ENCODE measurements around the gene ISYNA1. TPM values are rescaled to one million over a fixed set of nuclear protein-coding genes. Genes with fewer than 3 reads are reported as not detected.

Gene ISYNA1
- total RNA-seq, 1 donor = 8.0 TPM

GRCh38 chr19:18475762-18476331 is 37.9 kb upstream of the ISYNA1 start:
- no peak overlapping the region for H2AFZ ChIP-seq (ENCODE audit: low read length)
- H3K9me3 ChIP-seq (ENCODE audit: low read depth, low read length) = no peaks in the 10 kb centered on the region
- DNase-seq (ENCODE audit: insufficient read length, low spot score, missing footprints) = peak; percentile 25
- TF ChIP-seq, protein P1, sequence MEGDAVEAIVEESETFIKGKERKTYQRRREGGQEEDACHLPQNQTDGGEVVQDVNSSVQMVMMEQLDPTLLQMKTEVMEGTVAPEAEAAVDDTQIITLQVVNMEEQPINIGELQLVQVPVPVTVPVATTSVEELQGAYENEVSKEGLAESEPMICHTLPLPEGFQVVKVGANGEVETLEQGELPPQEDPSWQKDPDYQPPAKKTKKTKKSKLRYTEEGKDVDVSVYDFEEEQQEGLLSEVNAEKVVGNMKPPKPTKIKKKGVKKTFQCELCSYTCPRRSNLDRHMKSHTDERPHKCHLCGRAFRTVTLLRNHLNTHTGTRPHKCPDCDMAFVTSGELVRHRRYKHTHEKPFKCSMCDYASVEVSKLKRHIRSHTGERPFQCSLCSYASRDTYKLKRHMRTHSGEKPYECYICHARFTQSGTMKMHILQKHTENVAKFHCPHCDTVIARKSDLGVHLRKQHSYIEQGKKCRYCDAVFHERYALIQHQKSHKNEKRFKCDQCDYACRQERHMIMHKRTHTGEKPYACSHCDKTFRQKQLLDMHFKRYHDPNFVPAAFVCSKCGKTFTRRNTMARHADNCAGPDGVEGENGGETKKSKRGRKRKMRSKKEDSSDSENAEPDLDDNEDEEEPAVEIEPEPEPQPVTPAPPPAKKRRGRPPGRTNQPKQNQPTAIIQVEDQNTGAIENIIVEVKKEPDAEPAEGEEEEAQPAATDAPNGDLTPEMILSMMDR (IDR thresholded peaks at IDR 0.05; ENCODE audit: extremely low read depth, low read depth, low read length) = no peak
- no peaks in the 10 kb centered on the region for H3K27me3 ChIP-seq (ENCODE audit: insufficient read depth, low read length)
- peaks cover 54% of the 10 kb centered on the region for H4K20me1 ChIP-seq (ENCODE audit: insufficient read depth, low read length)
- H3K4me1 ChIP-seq (ENCODE audit: insufficient read depth, low read length) = peaks cover 26% of the 10 kb centered on the region
- H3K36me3 ChIP-seq (ENCODE audit: insufficient read depth, low read length) = peaks cover 5% of the 10 kb centered on the region
- no peak overlapping the region for H3K4me2 ChIP-seq (ENCODE audit: insufficient read depth, low read length)
- no peak overlapping the region for H3K27ac ChIP-seq (ENCODE audit: low read depth, low read length)
- H3K79me2 ChIP-seq (ENCODE audit: insufficient read depth, low read length) = peaks cover 91% of the 10 kb centered on the region
- no peak overlapping the region for H3K4me3 ChIP-seq (ENCODE audit: insufficient read depth, low read length)

GRCh38 chr19:18475004-18475453 is 37.1 kb upstream of the ISYNA1 start:
- peaks cover 91% of the 10 kb centered on the region for H3K79me2 ChIP-seq (ENCODE audit: insufficient read depth, low read length)
- no peak overlapping the region for H3K27ac ChIP-seq (ENCODE audit: low read depth, low read length)
- no peaks in the 10 kb centered on the region for H3K9me3 ChIP-seq (ENCODE audit: low read depth, low read length)
- H3K4me2 ChIP-seq (ENCODE audit: insufficient read depth, low read length) = no peak overlapping the region
- H4K20me1 ChIP-seq (ENCODE audit: insufficient read depth, low read length) = peaks cover 59% of the 10 kb centered on the region
- H3K27me3 ChIP-seq (ENCODE audit: insufficient read depth, low read length) = no peaks in the 10 kb centered on the region
- H3K36me3 ChIP-seq (ENCODE audit: insufficient read depth, low read length) = peaks cover 10% of the 10 kb centered on the region
- no peak overlapping the region for H2AFZ ChIP-seq (ENCODE audit: low read length)
- peaks cover 17% of the 10 kb centered on the region for H3K4me1 ChIP-seq (ENCODE audit: insufficient read depth, low read length)
- H3K4me3 ChIP-seq (ENCODE audit: insufficient read depth, low read length) = no peak overlapping the region
- peak; percentile 78 for DNase-seq (ENCODE audit: insufficient read length, low spot score, missing footprints)
- TF ChIP-seq, protein P1 (IDR thresholded peaks at IDR 0.05; ENCODE audit: extremely low read depth, low read depth, low read length) = no peak

DNA sequence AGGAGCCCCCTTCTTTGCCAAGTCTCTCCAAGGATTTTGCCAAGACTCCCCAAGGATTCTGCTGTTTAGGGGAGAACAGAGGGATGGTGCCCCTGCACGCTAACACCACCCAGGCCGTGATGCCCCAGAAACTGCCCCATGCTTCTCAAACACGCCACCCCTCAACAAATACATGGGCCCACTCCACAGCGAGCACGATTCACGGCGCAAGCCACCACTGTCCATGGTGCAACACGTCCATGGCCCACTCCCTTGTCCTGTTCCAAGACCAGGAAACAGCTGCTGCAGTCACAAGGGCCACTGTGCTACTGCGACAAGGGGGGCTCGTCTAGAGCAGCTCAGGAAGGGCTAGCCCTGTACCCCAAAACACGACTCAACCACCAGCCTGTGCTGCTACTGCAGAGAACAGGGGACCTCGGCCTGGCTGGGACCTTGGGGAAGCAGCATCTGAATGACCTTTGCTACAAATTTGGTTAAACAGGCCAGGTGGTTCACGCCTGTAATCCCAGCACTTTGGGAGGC is 36.5 kb upstream of the ISYNA1 start:
- no peaks in the 10 kb centered on the region for H3K27me3 ChIP-seq (ENCODE audit: insufficient read depth, low read length)
- no peak overlapping the region for H3K4me3 ChIP-seq (ENCODE audit: insufficient read depth, low read length)
- H3K79me2 ChIP-seq (ENCODE audit: insufficient read depth, low read length) = peaks cover 91% of the 10 kb centered on the region
- no peaks in the 10 kb centered on the region for H3K9me3 ChIP-seq (ENCODE audit: low read depth, low read length)
- no peak overlapping the region for H3K4me2 ChIP-seq (ENCODE audit: insufficient read depth, low read length)
- H4K20me1 ChIP-seq (ENCODE audit: insufficient read depth, low read length) = peaks cover 62% of the 10 kb centered on the region
- peaks cover 10% of the 10 kb centered on the region for H3K36me3 ChIP-seq (ENCODE audit: insufficient read depth, low read length)
- no peak overlapping the region for H2AFZ ChIP-seq (ENCODE audit: low read length)
- H3K4me1 ChIP-seq (ENCODE audit: insufficient read depth, low read length) = peaks cover 11% of the 10 kb centered on the region
- TF ChIP-seq, protein P1 (IDR thresholded peaks at IDR 0.05; ENCODE audit: extremely low read depth, low read depth, low read length) = no peak
- no peak overlapping the region for H3K27ac ChIP-seq (ENCODE audit: low read depth, low read length)
- peak; percentile 14 for DNase-seq (ENCODE audit: insufficient read length, low spot score, missing footprints)

DNA sequence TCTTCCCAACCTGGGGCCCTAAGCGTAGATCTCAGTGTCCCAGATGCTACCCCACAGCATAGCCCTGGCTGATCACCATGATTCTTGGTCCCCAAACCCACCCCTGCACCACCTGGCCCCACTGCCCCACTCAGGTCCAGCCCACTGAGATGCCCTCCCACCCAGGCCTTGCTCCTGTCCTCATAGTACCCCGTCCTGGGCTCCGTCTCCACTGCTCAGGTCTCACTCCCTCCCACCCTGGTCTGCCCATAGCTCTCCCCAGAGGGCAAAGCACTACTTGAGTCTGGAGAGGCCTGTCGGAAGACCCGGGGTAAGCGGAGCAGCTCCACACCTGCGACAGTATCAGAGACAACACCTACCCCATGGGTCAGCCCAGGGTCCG is 35.8 kb upstream of the ISYNA1 start:
- Histone ChIP-seq H3K9me3 (ENCODE audit: low read depth, low read length) (no peaks in the 10 kb centered on the region), H3K27me3 (ENCODE audit: insufficient read depth, low read length) (no peaks in the 10 kb centered on the region), H3K27ac (ENCODE audit: low read depth, low read length) (no peak overlapping the region), H3K4me3 (ENCODE audit: insufficient read depth, low read length) (no peak overlapping the region), H3K4me2 (ENCODE audit: insufficient read depth, low read length) (no peak overlapping the region), H3K4me1 (ENCODE audit: insufficient read depth, low read length) (peaks cover 5% of the 10 kb centered on the region), H3K79me2 (ENCODE audit: insufficient read depth, low read length) (peaks cover 92% of the 10 kb centered on the region), H2AFZ (ENCODE audit: low read length) (no peak overlapping the region), H4K20me1 (ENCODE audit: insufficient read depth, low read length) (peaks cover 65% of the 10 kb centered on the region), H3K36me3 (ENCODE audit: insufficient read depth, low read length) (peaks cover 10% of the 10 kb centered on the region)
- TF ChIP-seq, protein P1 (IDR thresholded peaks at IDR 0.05; ENCODE audit: extremely low read depth, low read depth, low read length) = no peak
- DNase-seq (ENCODE audit: insufficient read length, low spot score, missing footprints) = peak; percentile 41

Data from osteoblast (primary cell).